Middle frontal gyrus (tissue), 1 donor: ENCODE results near the gene CWC22.
"Not testable (repeated sequence)": the region's sequence is repeated elsewhere in the genome, so short reads cannot be mapped to it uniquely, and the experiment has no call there.

ENCODE experiments used
- DNase-seq: peaks from one replicate; pipeline ENCODE4 v3.0.0-alpha.2; 2015; ENCODE audit warnings: low spot score; ENCODE audit errors: extremely low spot score

Gene CWC22

DNA sequence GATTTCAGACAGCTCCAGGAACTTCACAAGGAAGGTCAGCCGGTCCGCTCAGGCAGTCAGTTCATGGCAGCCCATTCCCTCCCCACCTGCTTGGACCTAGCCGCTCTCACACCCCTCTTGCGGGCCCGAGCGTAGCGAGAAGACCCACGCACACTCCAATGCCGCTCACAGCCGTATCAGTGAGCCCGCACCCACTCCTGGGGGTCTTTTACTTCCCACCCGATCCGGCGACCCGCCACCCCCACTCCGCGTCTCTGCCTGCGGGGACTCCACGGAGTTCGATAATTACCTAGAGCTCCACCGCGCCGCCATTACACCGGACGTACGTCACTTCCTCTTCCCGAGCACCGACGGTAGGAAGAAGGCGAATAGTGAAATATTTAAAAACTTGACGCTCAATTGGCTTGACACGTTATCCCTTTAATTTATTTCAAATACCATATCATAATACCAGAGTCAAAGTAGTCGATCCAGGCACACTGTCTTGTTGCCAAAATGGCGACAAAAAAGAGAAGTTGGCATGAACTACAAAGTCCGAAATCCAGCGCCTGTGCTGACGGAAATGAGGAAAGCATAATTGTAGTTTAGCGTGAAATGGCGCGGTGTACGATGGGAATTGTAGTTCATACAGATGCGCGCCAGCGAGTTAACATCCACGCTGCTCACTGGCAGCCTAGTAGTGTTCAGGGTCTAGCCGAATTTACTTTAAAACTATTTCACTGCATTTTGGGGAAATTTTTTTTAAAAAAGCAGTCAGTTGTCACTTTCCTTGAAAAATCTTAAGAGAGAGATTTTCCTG lies at the start of gene CWC22:
Gene CWC22 (minus strand): TSS at position 517 of the 799 bp plus-strand sequence. CDS start 13,956 bp downstream, outside the sequence.
- DNase-seq, result peak; percentile 89

DNA sequence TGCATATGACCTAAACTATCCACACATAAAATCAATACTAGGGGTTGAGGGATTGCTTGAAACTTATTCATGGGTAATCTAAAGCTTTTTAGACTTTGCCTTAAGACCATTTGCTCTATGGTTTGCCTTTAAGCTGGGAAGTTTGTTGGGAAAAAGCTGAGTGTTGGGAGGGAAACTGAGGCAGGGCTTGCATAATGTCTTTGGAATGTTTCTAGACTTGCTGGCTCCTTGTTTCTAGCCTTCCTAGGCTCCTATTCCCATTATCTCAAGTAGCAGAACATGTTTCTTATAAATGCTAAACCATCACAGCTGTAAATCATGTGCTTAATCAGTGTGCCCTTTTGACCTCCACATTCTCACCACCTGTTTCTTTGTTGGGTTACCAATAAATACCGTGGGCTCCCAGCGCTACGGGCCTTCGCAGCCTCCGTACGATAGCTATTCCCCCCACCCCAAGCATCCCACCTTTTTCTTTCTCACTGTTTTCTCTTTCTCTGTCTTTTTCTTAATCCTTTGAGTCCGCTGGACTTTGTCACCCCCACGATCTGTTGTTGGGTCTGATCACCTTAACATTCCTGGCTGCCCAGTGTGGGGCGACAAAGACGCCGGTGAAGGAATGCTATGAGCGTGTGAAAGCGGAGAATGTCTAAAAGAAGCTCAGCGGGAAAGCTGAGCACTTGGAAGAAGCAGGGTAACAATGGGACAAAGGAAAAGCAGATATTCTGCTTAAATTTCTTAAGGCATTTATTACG lies 49.4 kb upstream of the CWC22 start:
- DNase-seq, result no peak

DNA sequence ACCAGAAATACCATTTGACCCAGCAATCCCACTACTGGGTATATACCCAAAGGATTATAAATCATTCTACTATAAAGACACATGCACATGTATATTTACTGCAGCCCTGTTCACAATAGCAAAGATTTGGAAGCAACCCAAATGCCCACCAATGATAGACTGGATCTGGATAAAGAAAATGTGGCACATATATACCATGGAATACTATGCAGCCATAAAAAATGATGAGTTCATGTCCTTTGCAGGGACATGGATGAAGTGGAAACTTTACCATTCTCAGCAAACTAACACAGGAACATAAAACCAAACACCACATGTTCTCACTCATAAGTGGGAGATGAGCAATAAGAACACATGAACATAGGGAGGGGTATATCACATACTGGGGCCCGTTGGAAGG lies 47.5 kb upstream of the CWC22 start:
- not testable (repeated sequence) for DNase-seq

DNA sequence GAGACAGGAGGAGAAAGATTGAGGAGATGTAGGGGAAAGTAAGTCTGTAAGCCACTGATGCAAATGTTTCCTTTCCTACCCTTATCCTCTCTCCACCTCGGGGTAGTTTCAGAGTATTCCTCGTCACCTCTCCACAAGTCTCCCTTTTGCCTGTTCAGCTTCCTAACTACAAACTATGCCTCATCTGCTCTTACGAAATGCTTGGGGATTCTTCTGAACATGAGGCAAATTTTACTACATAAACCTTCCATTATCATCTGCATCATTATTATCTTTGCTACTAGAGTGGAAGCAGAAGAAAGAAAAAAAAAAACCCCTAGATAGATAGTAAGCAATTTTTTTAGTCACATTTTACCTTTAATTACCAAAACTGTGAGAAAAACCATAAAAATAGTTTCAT lies 43.1 kb upstream of the CWC22 start:
- no peak for DNase-seq

DNA sequence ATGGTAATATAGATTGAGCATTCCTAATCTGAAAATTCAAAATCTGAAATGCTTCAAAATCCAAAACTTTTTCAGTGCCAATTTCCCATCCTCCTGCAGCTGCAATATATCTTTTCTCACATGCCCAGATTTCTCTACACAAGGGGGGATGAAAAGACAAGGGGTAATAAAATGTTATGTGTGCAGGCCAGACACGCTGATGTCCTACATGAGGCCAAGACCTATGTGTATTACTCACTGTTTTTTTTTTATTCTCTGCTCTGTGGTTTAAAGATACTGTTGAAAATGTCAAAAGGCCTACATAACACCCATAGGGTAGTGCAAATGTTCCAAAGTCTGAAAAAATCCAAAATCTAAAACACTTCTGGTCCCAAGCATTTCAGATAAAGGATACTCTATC lies 41.2 kb upstream of the CWC22 start:
- DNase-seq, result no peak

DNA sequence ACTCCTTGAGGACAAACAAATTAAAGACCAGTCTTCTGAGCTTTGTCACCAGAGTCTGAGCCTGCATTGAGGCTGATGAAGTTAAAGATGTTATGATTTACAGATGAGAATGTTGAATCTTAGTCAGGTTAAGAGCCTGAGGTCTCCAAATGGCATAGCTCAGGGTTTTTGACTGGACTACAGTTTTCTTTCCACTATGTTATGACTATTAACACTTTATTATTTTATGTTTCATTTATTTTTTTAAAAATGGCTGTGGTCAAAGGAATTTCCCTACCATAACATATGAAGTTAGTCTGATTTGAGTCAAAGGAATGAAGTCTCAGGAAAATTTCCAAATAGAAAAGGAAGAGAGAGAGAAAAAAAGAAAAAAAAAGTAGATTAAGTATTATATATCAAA lies 39.7 kb upstream of the CWC22 start:
- DNase-seq, result no peak

DNA sequence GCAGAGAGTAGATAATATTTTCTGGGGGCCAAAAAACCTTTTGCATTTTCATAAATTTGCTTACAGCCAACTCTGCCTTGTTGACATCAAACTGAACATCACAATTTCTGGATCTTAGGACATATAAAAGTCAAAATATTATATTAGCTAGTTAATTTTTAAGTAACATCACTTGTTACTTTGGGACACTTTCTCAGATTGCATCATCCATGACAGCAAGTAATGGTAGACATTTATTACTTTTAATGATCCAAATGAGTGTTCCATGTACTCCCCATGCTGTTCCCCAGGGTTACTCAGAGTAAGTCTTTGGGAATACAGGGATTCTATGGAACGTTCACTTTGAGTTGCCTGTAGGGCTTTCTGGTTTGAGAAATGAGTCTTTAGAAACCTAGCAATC lies 39.1 kb upstream of the CWC22 start:
- DNase-seq, result no peak

DNA sequence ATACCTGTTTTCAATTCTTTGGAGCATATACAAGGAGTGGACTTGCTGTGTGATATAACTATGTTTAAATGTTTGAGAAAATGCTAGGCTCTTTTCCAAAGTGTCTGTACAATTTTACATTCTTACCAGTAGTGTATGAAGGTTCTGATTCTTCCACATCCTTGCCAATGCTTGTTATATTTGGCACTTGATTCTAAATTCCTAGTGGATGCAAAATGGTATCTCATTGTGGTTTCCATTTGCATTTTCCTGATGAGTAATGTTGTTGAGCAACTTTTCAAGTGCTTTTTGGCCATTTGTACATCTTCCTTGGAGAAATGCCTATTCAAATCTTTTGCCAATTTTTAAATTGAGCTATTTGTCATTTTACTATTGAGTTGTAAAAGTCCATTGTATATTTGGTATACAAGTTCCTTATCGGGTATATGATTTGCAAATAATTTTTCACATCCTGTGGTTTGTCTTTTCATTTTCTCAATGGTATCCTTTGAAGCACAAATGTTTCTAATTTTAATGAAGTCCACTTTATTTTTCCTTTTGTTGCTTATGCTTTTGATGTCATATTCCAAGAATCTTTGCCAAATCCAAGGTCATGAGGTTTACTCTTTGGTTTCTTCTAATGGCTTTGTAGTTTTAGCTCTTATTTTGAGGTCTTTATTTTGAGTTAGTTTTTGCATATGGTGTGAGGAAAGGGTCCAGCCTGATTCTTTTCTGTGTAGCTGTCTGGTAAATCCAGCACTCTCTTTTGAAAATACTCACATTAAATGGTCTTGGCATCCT lies 33.2 kb upstream of the CWC22 start:
- DNase-seq, result no peak

DNA sequence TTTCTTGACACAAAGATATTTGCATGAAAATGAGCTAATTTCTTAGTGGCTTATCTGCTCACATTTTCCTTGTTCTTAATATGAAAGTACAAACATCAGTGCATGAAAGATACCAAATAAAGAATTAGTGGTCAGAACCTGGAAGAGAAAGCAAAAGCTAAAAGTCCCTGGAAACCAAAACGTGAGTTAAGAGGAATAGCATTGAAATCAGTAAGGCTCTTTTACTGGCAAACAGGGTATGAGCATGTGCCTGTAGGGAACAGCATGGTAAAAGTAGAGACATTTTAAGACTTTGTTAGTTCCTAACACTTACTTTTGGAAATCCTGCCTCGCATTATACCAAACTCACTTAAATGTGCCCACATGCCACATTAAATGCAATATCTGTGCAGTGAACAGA lies 31.9 kb upstream of the CWC22 start:
- DNase-seq, result no peak

DNA sequence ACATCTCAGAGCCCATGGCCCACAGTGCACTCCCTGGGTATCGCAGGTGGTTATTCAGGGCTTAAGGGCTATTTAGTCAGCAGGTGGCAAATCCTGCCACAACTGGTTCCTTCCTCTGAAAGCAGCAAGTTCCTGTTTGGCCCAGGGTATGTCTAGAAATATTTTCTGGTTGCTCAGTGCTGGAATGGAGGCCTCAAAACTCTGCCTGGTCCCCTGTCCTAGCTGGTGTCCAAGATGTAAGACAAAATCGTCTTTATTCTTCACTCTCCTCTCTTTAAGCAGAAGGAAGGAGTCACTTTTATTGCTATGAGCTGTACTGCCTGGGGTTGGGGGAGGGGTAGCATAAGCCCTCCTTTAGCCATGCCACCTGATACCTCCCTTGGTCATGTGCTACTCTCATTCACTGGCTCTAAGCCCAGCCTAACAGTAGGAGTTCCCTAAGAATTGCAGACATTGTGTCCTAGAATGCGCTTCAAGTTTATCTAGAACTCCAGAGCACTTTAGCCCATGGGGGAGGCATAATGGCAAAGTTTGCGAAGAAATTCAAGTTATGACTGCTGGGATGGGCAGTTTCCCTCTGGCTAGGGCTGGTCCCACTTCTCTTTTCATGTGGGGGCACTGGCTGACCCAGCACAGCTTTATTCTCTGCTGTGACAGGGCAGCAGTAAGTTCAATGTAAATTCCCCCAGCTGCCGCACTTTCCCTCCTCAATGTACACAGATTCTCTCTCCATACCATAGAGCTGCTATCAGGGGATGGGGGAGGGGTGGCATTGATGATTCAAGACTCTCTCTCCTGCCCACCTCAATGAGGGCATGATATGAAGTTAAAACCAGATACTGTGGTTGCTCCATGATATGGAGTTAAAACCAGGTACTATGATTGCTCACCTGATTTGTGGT lies 27.1 kb upstream of the CWC22 start:
- no peak for DNase-seq

DNA sequence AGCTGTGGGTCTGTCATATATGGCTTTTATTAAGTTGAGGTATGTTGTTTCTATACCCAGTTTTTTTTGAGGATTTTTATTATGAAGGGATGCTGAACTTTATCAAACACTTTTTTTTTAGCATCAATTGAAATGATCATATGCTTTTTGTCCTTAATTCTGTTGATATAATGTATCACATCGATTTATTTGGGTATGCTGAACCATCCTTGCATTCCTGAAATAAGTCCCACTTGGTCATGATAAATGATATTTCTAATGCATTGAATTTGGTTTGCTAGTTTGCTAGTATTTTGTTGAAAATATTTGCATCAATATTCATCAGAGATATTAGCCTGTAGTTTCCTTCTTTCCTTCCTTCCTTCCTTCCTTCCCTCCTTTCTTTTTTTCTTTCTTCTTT lies 22.5 kb upstream of the CWC22 start:
- no peak for DNase-seq

DNA sequence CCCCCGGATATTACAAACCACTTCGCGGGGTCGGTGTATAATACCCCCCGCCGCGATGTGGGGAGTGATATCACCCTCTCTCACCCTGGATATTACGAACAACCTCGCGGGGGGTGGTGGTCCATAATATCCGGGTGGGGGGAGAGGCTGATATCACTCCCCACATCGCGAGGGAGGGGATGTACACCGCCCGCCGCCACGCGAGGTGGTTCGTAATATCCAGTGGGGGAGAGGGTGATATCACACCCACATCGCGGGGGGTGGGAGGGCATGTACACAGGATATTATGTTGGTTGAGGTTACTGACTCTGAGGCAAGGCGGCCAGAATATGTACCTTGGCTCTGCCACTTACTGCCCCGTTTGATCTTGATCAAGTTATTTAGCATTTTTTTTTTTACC lies 14.8 kb upstream of the CWC22 start:
- DNase-seq, result no peak

DNA sequence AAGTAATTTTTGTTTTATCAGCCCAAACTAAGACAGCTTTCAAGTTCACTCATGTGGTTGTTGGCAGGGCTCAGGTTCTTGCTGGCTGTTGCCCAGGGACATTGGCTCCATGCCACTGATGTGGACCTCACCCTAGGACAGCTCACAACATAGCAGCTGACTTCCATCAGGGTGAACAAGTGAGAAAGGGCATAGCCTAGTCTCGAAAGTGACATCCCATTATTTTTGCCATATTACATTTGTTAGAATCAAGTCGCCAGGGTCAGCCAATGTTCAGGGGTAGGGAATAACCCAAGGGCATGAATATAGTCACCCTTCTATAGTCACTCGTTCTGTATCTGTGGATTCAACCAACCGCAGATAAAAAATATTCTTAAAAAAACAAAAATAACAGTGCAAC lies 10.7 kb upstream of the CWC22 start:
- no peak for DNase-seq

DNA sequence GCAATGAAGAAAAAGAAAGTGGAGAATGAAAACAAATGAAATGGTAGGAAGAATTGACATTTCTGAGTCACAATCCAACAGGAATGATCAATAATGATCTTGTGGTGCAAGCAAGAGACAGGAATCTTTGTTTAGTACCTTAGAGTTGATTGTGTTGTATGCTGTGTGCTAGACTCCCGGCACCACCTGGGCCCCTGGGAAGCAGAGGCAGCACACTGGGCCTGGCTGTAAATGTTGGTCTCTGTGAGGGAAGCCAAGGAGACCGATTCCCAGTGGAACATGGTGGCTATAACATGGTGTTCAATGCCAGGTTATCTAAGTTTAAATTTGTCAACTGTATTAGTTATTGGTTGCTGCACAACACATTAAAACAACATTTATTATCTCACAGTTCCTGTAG lies 9.8 kb upstream of the CWC22 start:
- DNase-seq, result no peak

DNA sequence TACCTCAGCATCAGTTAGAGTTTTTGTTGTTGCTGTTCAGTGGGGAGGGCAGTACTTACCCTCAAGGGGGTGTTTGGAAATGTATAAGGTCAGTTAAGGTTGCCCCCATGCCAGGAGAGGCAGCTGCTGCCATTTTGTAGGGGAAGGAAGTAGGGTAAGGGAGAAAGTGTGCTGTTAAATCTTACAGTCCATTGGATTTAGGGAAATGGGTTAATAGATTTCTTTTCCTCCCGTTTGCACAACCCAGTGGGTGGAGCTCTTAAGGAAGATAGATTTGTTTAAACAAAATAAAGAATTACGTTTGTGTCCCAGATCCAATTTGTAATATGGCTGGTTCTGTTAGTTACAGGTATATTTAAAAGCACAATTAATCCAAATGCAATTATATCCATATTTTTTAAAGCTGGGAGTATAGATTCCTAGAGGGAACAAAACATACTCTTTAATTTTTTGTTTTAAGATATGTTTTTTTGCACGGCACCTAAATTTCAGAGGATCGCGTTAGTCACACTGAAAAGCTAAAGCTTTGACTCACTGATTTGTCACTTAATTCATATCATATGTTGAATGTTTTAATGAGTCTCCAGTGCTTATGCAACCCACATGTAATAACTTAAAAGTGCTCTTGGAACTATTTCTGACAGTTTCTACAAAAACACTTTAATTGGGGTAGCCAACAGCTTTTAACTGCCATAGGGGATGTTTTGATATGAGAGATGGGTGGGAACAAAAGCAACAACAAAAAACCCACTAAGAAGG lies 9.0 kb upstream of the CWC22 start:
- no peak for DNase-seq

DNA sequence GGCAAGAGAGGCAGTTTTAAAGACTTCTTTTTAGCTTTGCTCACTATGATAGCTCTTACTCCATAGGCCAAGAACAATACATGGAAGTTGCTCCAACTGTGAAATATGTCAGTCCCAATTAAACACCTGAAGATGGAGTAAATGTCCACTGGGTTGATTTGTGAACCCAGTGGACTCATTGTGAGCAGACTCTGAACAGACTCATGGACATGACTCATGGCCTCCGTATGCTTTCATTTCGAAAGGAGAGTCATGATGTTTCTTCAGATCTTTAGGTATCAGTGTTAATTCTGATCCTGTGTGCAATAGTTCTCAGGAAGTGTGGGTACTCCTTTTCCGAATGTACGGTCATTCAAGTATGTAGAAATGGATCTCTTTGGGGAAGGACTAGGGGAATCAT lies 5.4 kb upstream of the CWC22 start:
- no peak for DNase-seq

DNA sequence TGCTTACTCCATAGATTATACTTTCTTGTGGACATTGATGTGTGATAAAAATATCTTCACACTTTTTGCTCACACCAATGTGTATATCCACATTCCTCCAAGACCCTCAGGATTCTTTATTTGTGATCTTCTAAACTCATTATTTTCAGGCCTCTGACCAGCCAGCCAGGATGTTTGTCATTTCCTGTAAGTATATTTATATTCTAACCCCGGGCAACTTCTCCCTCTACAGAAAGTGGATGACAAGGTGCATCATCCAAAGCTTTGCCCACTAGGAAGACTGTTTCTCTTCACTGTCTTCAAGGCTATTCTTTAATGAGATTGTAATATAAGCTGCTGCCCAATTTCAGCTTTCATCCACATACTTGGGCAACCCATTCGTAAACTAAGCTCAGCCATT lies 3.6 kb upstream of the CWC22 start:
- no peak for DNase-seq

DNA sequence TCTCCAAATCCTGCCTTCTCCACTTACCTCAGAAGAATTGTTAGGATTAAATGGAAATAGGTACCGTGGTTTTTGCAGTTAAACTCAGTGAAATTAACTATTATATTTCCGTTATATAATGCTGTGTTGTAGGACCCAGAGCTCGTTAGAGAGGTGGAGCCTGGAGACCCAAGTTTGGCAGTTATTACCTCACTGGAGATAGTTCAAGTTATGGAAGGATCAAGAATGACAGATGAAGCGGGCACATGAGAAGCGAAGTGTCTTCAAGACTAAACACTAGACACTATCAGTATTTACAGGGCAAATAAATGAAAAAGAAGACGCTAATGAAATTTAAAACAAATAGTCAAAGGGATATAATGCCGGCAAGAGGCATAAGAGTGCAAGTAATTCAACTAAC lies 866 bp downstream of the CWC22 start:
- DNase-seq, result no peak

DNA sequence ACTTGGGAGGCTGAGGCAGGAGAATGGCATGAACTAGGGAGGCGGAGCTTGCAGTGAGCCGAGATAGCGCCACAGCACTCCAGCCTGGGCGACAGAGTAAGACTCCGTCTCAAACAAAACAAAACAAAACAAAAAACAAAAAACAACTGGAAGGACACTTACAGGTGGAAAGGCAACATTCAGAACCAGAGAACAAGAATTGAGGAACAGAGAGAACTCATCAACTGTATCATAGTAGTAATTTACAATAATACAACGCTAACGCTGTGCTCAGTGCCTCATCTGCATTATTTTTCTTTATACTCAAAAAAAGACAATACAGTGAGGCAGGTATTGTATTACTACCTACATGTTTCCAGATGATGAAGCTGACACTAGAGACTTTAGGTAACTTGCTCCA lies 1.6 kb downstream of the CWC22 start:
- not testable (repeated sequence) for DNase-seq

DNA sequence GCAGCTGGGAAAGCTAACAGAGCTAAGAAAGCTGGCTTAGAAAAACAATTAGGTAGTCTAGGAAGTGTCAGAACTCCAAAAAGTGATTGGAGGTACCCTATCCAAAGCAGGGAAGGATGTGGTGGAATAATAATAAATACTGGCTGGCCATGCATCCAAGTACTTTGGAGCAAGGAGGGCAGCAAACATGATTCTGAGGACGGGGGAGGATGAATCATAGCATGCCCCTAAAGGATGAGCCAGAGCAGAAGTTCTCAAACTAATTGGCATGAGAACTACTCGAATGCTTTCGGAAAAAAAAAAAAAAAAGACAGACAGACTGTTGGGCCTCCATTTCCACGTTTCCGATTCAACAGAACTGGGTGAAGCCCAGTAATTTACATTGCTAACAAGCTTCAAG lies 2.4 kb downstream of the CWC22 start:
- DNase-seq, result no peak
